ENCODE results near the gene RND3.

DNA sequence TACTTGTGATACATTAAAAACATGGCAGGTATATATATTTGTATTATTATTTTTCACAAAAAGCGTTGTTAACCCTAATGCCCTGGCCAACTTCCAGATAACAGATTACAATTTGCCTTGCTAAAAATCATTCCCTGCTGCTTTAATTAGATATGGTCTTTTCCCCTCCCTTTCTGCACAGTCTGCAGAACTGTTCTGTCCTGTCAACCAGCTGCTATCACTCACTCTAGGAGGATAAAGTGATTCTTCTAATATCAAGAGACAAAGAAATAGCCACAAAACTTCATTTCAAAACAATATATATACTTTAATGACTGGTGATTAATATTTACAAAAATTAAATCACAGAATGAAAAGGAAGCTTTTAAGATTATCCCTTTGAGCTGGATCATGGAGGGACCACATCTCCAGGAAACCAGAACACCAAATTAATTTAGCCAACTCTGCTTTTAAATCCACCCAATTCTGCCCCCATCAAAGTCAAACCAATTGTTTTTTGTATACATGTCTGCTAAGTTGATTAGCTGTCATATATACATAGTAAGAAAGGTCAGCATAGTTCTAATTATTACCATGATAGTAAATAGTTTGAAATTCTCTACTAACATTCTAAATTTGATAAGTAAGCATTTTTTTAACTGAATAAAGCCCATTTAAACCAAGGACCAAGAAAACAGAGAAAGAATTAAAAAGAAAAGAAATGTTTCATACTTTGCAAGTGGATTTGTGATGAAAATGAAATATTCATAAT is 55.7 kb downstream of the RND3 start:
- TF ChIP-seq POLR2A (IDR thresholded peaks at IDR 0.05; ENCODE audit: low read length) (no peak), GATA1 (IDR thresholded peaks at IDR 0.05; ENCODE audit: low read depth, low read length) (no peak)
